ENCODE results near the gene MANBA.

Gene MANBA

GRCh38 chr4:102760645-102761295 is at the start of gene MANBA:
Gene MANBA, minus strand, starts transcription at chr4:102760968. Its CDS starts 74 bp downstream, at chr4:102760894.
- H3K27ac Mint-ChIP-seq, result peak within 1 kb of the TSS; percentile 96
- peaks cover 2 to 6% of the 10 kb centered on the region in 2 donors for H3K9me3 Mint-ChIP-seq
- peaks cover 28 to 32% of the 10 kb centered on the region in 2 donors for H3K36me3 Mint-ChIP-seq
- H3K4me1 Mint-ChIP-seq, result peaks cover 32 to 44% of the 10 kb centered on the region in 2 donors
- H3K4me3 Mint-ChIP-seq, result peak within 1 kb of the TSS; percentile 85 to 89
- ATAC-seq (replicated peaks) (peak; percentile 81 to 83), DNase-seq (peak; percentile 77)
- H3K27me3 Mint-ChIP-seq, result no peaks in the 10 kb centered on the region

- peaks cover 29 to 69% of the 10 kb centered on the region in 2 donors for H3K4me1 Mint-ChIP-seq
- DNase-seq, result no peak
- no peak for ATAC-seq (replicated peaks)
- H3K9me3 Mint-ChIP-seq, result no peaks in the 10 kb centered on the region
- H3K27me3 Mint-ChIP-seq, result no peaks in the 10 kb centered on the region
- peaks cover 26 to 45% of the 10 kb centered on the region in 2 donors for H3K36me3 Mint-ChIP-seq
- H3K4me3 Mint-ChIP-seq, result no peak overlapping the region
- peak overlapping the region; percentile 73 for H3K27ac Mint-ChIP-seq
Observed at GRCh38 chr4:102809691-102810090, 48.9 kb upstream of the MANBA start.

DNA sequence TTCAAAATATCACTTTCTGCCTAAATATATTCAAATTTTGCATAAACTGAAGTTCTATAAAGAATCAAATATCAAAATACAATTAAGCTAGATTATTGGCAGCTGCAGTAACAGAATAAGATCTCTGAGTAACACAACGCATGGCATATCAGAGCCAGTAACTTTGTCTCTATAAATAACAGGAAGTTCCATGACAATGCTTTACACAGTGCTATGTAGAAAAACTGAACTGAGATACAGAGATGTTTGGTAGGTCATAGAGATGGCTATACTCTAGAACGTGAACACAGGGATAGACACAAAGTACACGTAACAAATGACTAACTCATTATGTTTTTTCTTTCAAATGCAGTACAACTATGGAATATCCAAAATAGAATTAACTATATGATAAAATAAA is 48.4 kb upstream of the MANBA start:
- ATAC-seq (replicated peaks) (peak; percentile 92 to 99), DNase-seq (no peak)
- Mint-ChIP-seq H3K27me3 (no peaks in the 10 kb centered on the region), H3K4me1 (peaks cover 27 to 65% of the 10 kb centered on the region in 2 donors), H3K27ac (peak overlapping the region; percentile 32), H3K4me3 (peak overlapping the region in 1 of 2 donors; percentile 4), H3K9me3 (no peaks in the 10 kb centered on the region), H3K36me3 (peaks cover 23 to 41% of the 10 kb centered on the region in 2 donors)

DNA sequence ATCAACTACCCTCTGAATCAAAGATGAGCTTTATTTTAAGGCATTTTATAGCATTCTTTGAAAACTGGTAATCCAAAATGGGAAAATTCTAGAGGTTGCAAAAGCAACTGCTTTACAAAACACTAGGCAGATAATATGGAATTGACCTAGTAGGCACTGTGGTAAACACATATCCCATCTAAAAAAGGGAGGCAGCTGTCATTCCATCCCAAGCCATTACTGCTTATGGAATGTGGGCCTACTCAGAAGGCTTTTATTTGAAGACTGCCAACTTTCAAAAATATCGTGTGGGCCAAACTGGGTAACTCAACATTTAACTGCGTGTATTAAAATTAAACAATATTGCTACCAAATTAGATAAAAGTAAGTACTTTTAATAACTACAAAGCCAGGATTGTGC is 47.2 kb upstream of the MANBA start:
- Mint-ChIP-seq H3K4me1 (peaks cover 26 to 55% of the 10 kb centered on the region in 2 donors), H3K36me3 (peaks cover 24 to 50% of the 10 kb centered on the region in 2 donors), H3K9me3 (no peaks in the 10 kb centered on the region), H3K27me3 (no peaks in the 10 kb centered on the region), H3K27ac (no peak overlapping the region), H3K4me3 (no peak overlapping the region)
- ATAC-seq (replicated peaks), result no peak
- DNase-seq, result no peak

DNA sequence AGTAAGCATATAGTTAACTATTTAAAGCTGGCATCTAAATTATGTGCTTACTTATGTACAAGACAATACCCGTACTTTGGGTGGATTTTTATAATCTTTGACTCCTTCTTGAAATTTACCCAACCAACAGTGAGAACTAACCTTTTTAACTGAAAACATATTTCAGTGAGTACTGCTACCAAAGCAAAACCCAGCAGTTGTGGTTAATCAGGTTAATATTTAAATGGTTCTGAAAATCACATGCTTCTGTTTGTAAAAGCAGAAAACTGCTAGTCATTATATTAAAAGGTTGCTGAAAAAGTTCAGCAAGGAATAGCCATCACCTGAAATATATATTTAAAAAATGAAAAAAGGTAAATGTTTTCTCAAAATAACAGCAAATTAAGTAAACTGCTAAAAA is 46.6 kb upstream of the MANBA start:
- DNase-seq, result no peak
- peaks cover 28 to 52% of the 10 kb centered on the region in 2 donors for H3K4me1 Mint-ChIP-seq
- no peak overlapping the region for H3K4me3 Mint-ChIP-seq
- H3K9me3 Mint-ChIP-seq, result no peaks in the 10 kb centered on the region
- peak overlapping the region; percentile 9 for H3K27ac Mint-ChIP-seq
- peaks cover 28 to 52% of the 10 kb centered on the region in 2 donors for H3K36me3 Mint-ChIP-seq
- no peaks in the 10 kb centered on the region for H3K27me3 Mint-ChIP-seq
- no peak for ATAC-seq (replicated peaks)

- no peak for DNase-seq
- H3K4me1 Mint-ChIP-seq, result peaks cover 8 to 9% of the 10 kb centered on the region in 2 donors
- H3K27me3 Mint-ChIP-seq, result no peaks in the 10 kb centered on the region
- no peaks in the 10 kb centered on the region for H3K9me3 Mint-ChIP-seq
- no peak overlapping the region for H3K4me3 Mint-ChIP-seq
- ATAC-seq (replicated peaks), result no peak
- H3K36me3 Mint-ChIP-seq, result peaks cover 31 to 46% of the 10 kb centered on the region in 2 donors
- H3K27ac Mint-ChIP-seq, result no peak overlapping the region
Observed at GRCh38 chr4:102799816-102800215, 39.0 kb upstream of the MANBA start.

- ATAC-seq (replicated peaks), result no peak
- no peaks in the 10 kb centered on the region for H3K27me3 Mint-ChIP-seq
- peaks cover 4 to 8% of the 10 kb centered on the region in 2 donors for H3K9me3 Mint-ChIP-seq
- no peak overlapping the region for H3K4me3 Mint-ChIP-seq
- DNase-seq, result no peak
- H3K4me1 Mint-ChIP-seq, result peaks cover 6 to 20% of the 10 kb centered on the region in 2 donors
- peaks cover 38 to 55% of the 10 kb centered on the region in 2 donors for H3K36me3 Mint-ChIP-seq
- H3K27ac Mint-ChIP-seq, result no peak overlapping the region
Observed at GRCh38 chr4:102794999-102795398, 34.2 kb upstream of the MANBA start.

- H3K27me3 Mint-ChIP-seq, result no peaks in the 10 kb centered on the region
- H3K4me1 Mint-ChIP-seq, result peaks cover 6 to 25% of the 10 kb centered on the region in 2 donors
- H3K36me3 Mint-ChIP-seq, result peaks cover 34 to 49% of the 10 kb centered on the region in 2 donors
- ATAC-seq (replicated peaks), result peak in 1 of 2 donors; percentile 10
- H3K9me3 Mint-ChIP-seq, result peaks cover 4 to 8% of the 10 kb centered on the region in 2 donors
- H3K4me3 Mint-ChIP-seq, result no peak overlapping the region
- peak overlapping the region; percentile 31 for H3K27ac Mint-ChIP-seq
- DNase-seq, result no peak
Observed at GRCh38 chr4:102792361-102792936, 31.7 kb upstream of the MANBA start.

- Mint-ChIP-seq H3K27me3 (no peaks in the 10 kb centered on the region), H3K4me3 (no peak overlapping the region), H3K36me3 (peaks cover 27 to 43% of the 10 kb centered on the region in 2 donors), H3K27ac (peak overlapping the region; percentile 25), H3K9me3 (peaks cover 4 to 8% of the 10 kb centered on the region in 2 donors), H3K4me1 (peaks cover 6 to 25% of the 10 kb centered on the region in 2 donors)
- ATAC-seq (replicated peaks) (no peak), DNase-seq (no peak)
Observed at GRCh38 chr4:102791318-102791835, 30.6 kb upstream of the MANBA start.

- Mint-ChIP-seq H3K4me3 (no peak overlapping the region), H3K27me3 (no peaks in the 10 kb centered on the region)
Observed at GRCh38 chr4:102789317-102789717, 28.5 kb upstream of the MANBA start.

GRCh38 chr4:102787944-102788343 is 27.2 kb upstream of the MANBA start:
- Mint-ChIP-seq H3K9me3 (peaks cover 4 to 8% of the 10 kb centered on the region in 2 donors), H3K36me3 (peaks cover 14 to 17% of the 10 kb centered on the region in 2 donors), H3K4me1 (peaks cover 6 to 19% of the 10 kb centered on the region in 2 donors), H3K4me3 (no peak overlapping the region), H3K27me3 (no peaks in the 10 kb centered on the region), H3K27ac (no peak overlapping the region)
- ATAC-seq (replicated peaks) (no peak), DNase-seq (no peak)

More at GRCh38 chr4:102789317-102789717, 28.5 kb upstream of the MANBA start:
- peaks cover 4 to 8% of the 10 kb centered on the region in 2 donors for H3K9me3 Mint-ChIP-seq
- ATAC-seq (replicated peaks) (peak in 1 of 2 donors; percentile 14), DNase-seq (no peak)
- peak overlapping the region; percentile 42 for H3K27ac Mint-ChIP-seq
- peaks cover 16 to 26% of the 10 kb centered on the region in 2 donors for H3K36me3 Mint-ChIP-seq
- H3K4me1 Mint-ChIP-seq, result peaks cover 6 to 21% of the 10 kb centered on the region in 2 donors

DNA sequence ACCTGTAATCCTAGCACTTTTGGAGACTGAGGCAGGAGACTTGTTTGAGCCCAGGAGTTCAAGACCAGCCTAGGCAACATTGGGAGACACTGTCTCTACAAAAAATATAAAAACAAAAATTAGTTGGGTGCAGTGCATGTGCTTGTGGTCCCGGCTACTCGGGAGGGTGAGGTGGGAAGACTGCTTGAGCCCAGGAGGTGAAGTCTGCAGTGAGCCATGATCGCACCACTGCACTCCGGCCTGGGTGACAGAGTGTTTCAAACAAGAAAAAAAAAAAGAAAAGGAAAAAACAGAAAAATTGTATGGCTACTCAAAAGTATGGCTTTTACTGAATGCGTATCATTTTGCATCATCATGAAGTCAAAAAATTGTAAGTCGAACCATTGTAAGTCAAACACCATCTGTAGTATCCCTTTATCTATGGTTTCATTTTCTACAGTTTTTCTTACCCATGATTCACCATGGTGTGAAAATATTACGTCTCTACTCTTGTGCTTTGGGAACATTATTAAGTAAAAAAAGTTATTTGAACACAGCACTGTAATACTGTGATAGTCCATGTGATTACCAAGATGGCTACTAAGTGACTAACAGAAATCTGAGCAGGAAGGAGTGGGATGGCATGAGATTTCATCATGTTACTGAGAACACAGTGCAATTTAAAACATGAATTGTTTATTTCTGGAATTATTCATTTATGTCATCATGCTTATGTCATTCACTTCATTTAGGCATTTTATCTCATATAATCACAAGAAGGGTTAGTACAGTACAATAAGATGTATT is 26.5 kb upstream of the MANBA start:
- peak; percentile 44 to 60 for ATAC-seq (replicated peaks)
- no peak for DNase-seq

DNA sequence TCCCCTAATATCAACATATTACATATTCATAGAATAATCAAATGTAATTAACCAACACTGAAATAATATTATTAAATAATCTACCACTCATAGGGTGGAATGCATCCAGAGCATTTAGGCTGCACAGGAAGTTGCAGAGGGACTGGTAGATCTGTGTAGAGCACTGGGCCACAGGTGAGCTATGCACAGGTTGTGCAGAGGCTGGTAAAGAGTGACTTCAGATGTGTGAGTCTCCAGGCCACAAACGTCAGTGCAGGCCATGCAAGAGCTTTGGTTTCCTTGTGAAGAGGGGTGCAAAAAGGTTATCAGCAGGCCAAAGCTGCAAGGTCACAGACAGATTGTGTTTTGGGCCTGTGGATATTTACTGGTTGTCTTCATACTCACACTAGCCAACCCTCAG is 25.5 kb upstream of the MANBA start:
- DNase-seq (no peak), ATAC-seq (replicated peaks) (no peak)
- Mint-ChIP-seq H3K27me3 (no peaks in the 10 kb centered on the region), H3K4me3 (no peak overlapping the region), H3K27ac (no peak overlapping the region), H3K4me1 (peaks cover 1 to 9% of the 10 kb centered on the region in 2 donors), H3K9me3 (no peaks in the 10 kb centered on the region), H3K36me3 (peaks cover under 1 to 2% of the 10 kb centered on the region in 2 donors)

More for the DNA sequence above, 26.5 kb upstream of the MANBA start:
- H3K9me3 Mint-ChIP-seq, result peaks cover 1 to 2% of the 10 kb centered on the region in 2 donors
- no peaks in the 10 kb centered on the region for H3K27me3 Mint-ChIP-seq
- peaks cover 8 to 11% of the 10 kb centered on the region in 2 donors for H3K36me3 Mint-ChIP-seq
- peaks cover 3 to 13% of the 10 kb centered on the region in 2 donors for H3K4me1 Mint-ChIP-seq
- no peak overlapping the region for H3K4me3 Mint-ChIP-seq
- peak overlapping the region; percentile 53 for H3K27ac Mint-ChIP-seq

DNA sequence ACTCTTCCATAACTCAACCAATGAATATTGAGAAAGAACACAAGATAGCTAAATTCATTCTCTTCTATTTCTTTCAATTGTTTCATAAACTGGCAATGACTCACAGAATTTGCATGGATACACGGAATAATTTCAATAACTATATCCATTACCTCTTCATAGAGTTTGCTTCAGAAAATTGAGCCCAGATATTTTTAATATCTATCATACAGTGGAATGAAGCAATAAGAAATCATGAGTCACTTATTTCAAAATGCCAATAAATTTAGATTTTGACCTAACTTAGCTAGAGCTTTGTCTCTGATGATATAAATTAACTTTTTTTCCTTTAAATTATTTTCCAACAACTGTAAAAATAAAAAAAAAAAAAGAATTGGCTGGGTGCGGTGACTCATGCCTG is 22.2 kb upstream of the MANBA start:
- H3K9me3 Mint-ChIP-seq, result no peaks in the 10 kb centered on the region
- no peak overlapping the region for H3K27ac Mint-ChIP-seq
- H3K4me1 Mint-ChIP-seq, result no peaks in the 10 kb centered on the region
- no peaks in the 10 kb centered on the region for H3K27me3 Mint-ChIP-seq
- H3K4me3 Mint-ChIP-seq, result no peak overlapping the region
- no peaks in the 10 kb centered on the region for H3K36me3 Mint-ChIP-seq
- DNase-seq (no peak), ATAC-seq (replicated peaks) (no peak)

Measured in stimulated activated naive B cell treated with anti-CD40 and anti-IgM and Interleukin-4, amounts not matched to agents 10 μg/mL and 1 μg/mL and 100 μg/mL, for 72 hours (primary cell).